NB4 (cell line): ENCODE measurements around the gene FAM53B.

Experiments used
- POLR2A ChIP-seq: IDR thresholded peaks from 2 replicates; pipeline ENCODE4 v1.6.1; 2011; ENCODE audit warnings: mild to moderate bottlenecking; ENCODE audit not compliant: insufficient read length; ENCODE audit errors: extremely low read depth
- TF ChIP-seq, protein P1 (sequence below): IDR thresholded peaks from one replicate; pipeline ENCODE4 v1.5.1; 2012; ENCODE audit warnings: low read depth, low read length

- TF ChIP-seq, protein P1, sequence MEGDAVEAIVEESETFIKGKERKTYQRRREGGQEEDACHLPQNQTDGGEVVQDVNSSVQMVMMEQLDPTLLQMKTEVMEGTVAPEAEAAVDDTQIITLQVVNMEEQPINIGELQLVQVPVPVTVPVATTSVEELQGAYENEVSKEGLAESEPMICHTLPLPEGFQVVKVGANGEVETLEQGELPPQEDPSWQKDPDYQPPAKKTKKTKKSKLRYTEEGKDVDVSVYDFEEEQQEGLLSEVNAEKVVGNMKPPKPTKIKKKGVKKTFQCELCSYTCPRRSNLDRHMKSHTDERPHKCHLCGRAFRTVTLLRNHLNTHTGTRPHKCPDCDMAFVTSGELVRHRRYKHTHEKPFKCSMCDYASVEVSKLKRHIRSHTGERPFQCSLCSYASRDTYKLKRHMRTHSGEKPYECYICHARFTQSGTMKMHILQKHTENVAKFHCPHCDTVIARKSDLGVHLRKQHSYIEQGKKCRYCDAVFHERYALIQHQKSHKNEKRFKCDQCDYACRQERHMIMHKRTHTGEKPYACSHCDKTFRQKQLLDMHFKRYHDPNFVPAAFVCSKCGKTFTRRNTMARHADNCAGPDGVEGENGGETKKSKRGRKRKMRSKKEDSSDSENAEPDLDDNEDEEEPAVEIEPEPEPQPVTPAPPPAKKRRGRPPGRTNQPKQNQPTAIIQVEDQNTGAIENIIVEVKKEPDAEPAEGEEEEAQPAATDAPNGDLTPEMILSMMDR = no peak
- TF ChIP-seq POLR2A = no peak
Measured at GRCh38 chr10:124602646-124603365, 141.4 kb downstream of the FAM53B start.
